Endothelial cell (in vitro differentiated cells): ENCODE results near the gene LIPN. TPM values are rescaled to one million over a fixed set of nuclear protein-coding genes. Genes with fewer than 3 reads are reported as not detected.

Experiments
- DNase-seq: peaks from one replicate; pipeline ENCODE4 v3.0.0; 2021; ENCODE audit warnings: low spot score
- H3K27ac Mint-ChIP-seq: one replicate; pipeline ENCODE4 v1.8.0; 2021; ENCODE audit warnings: mixed read lengths, inconsistent platforms; ENCODE audit not compliant: unreplicated experiment
- H3K27me3 Mint-ChIP-seq: one replicate; pipeline ENCODE4 v1.8.0; 2021; ENCODE audit warnings: mild to moderate bottlenecking, moderate library complexity, mixed read lengths, inconsistent platforms; ENCODE audit not compliant: unreplicated experiment
- H3K36me3 Mint-ChIP-seq: one replicate; pipeline ENCODE4 v1.8.0; 2021; ENCODE audit warnings: mild to moderate bottlenecking, low read depth, mixed read lengths, inconsistent platforms; ENCODE audit not compliant: unreplicated experiment
- H3K4me1 Mint-ChIP-seq: one replicate; pipeline ENCODE4 v1.8.0; 2021; ENCODE audit warnings: mild to moderate bottlenecking, mixed read lengths, inconsistent platforms; ENCODE audit not compliant: unreplicated experiment
- H3K4me3 Mint-ChIP-seq: one replicate; pipeline ENCODE4 v1.8.0; 2021; ENCODE audit warnings: mild to moderate bottlenecking, mixed read lengths, inconsistent platforms; ENCODE audit not compliant: unreplicated experiment
- H3K9me3 Mint-ChIP-seq: one replicate; pipeline ENCODE4 v1.8.0; 2021; ENCODE audit warnings: mixed read lengths, inconsistent platforms; ENCODE audit not compliant: unreplicated experiment
- CTCF ChIP-seq: fragments of 200-600 bp; sonication (generic); IDR thresholded peaks from one replicate; pipeline ENCODE4 v1.5.0; 2021; ENCODE audit warnings: antibody characterized with exemption; ENCODE audit not compliant: unreplicated experiment
- total RNA-seq: library from RNA; stranded (reverse); fragmentation: NEBNext Ultra II Directional; extraction: Animal tissue kit (Norgen Biotek cat#: 25700); gene quantifications from one replicate; pipeline ENCODE4 v1.2.1, GENCODE V29; 2021; ENCODE audit not compliant: unreplicated experiment

LIPN gene
- total RNA-seq, 1 donor from 2014 or later, result not detected

GRCh38 chr10:88744002-88744401, 15.8 kb upstream of the LIPN start:
- Mint-ChIP-seq H3K27me3 (peaks cover 1% of the 10 kb centered on the region), H3K36me3 (no peaks in the 10 kb centered on the region), H3K4me1 (no peaks in the 10 kb centered on the region), H3K9me3 (no peaks in the 10 kb centered on the region), H3K27ac (no peak overlapping the region), H3K4me3 (no peak overlapping the region)
- DNase-seq, result no peak
- TF ChIP-seq CTCF, result no peak

- TF ChIP-seq CTCF, result no peak
- no peaks in the 10 kb centered on the region for H3K9me3 Mint-ChIP-seq
- DNase-seq, result no peak
- no peak overlapping the region for H3K27ac Mint-ChIP-seq
- H3K4me3 Mint-ChIP-seq, result no peak overlapping the region
- no peaks in the 10 kb centered on the region for H3K4me1 Mint-ChIP-seq
- no peaks in the 10 kb centered on the region for H3K36me3 Mint-ChIP-seq
- H3K27me3 Mint-ChIP-seq, result peaks cover 1% of the 10 kb centered on the region
Measured at GRCh38 chr10:88745633-88746032, 14.2 kb upstream of the LIPN start.

- Mint-ChIP-seq H3K36me3 (no peaks in the 10 kb centered on the region), H3K9me3 (no peaks in the 10 kb centered on the region), H3K27me3 (no peaks in the 10 kb centered on the region), H3K4me1 (peaks cover 3% of the 10 kb centered on the region), H3K27ac (no peak overlapping the region), H3K4me3 (no peak overlapping the region)
- no peak for DNase-seq
- no peak for TF ChIP-seq CTCF
Measured at GRCh38 chr10:88754287-88754686, 5.5 kb upstream of the LIPN start.

- Mint-ChIP-seq H3K4me1 (peaks cover 3% of the 10 kb centered on the region), H3K9me3 (no peaks in the 10 kb centered on the region), H3K36me3 (no peaks in the 10 kb centered on the region), H3K27me3 (no peaks in the 10 kb centered on the region), H3K27ac (no peak overlapping the region), H3K4me3 (no peak overlapping the region)
- no peak for TF ChIP-seq CTCF
- no peak for DNase-seq
Measured at GRCh38 chr10:88755753-88756152, 4.1 kb upstream of the LIPN start.

- H3K27me3 Mint-ChIP-seq, result no peaks in the 10 kb centered on the region
- no peak overlapping the region for H3K4me3 Mint-ChIP-seq
- no peaks in the 10 kb centered on the region for H3K36me3 Mint-ChIP-seq
- no peaks in the 10 kb centered on the region for H3K9me3 Mint-ChIP-seq
- peaks cover 3% of the 10 kb centered on the region for H3K4me1 Mint-ChIP-seq
- no peak for DNase-seq
- TF ChIP-seq CTCF, result no peak
- H3K27ac Mint-ChIP-seq, result no peak overlapping the region
Measured at GRCh38 chr10:88756660-88757059, 3.2 kb upstream of the LIPN start.
